HG02571 (cell line): ENCODE results near the gene ERC2.

Experiments used
- ATAC-seq: cut with Tn5 transposase; IDR thresholded peaks from one replicate; pipeline ENCODE4 v1.9.1; 2021; ENCODE audit warnings: mild to moderate bottlenecking, moderate library complexity; ENCODE audit not compliant: unreplicated experiment

The ERC2 gene

DNA sequence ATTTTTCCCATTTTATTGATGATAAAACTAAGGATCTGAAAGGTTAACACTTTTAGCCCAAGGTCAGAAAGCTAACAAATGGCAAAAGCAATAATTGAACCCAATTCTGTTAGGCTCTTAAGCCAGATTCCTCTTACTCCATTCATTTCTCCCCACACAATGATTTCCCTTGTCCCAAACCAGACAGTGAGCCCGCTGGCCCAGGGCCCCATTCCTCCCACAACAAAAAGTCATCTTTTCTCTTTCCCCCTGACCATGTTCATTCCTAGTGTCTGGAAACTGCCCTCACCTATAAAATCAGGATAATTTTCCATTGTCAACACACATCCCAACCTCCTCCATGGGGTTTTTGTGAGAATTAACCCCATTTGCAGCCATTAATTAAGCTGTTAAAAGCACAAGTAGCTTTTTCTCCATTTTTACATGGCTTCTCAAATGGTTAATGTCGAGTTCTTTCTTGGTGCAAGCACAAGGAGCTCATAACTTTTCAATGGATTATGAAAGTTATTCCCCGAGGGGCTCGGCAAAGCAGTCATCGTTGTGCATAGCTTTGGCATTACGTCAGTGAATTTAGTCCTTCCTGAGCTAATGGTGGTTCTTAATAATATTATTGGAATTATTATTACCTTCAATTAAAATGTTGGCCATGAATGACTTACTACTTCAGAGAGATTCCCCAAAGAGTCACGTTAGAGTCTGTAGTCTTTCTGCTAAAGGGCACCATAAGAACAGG is 830.2 kb downstream of the ERC2 start:
- ATAC-seq, result no peak

DNA sequence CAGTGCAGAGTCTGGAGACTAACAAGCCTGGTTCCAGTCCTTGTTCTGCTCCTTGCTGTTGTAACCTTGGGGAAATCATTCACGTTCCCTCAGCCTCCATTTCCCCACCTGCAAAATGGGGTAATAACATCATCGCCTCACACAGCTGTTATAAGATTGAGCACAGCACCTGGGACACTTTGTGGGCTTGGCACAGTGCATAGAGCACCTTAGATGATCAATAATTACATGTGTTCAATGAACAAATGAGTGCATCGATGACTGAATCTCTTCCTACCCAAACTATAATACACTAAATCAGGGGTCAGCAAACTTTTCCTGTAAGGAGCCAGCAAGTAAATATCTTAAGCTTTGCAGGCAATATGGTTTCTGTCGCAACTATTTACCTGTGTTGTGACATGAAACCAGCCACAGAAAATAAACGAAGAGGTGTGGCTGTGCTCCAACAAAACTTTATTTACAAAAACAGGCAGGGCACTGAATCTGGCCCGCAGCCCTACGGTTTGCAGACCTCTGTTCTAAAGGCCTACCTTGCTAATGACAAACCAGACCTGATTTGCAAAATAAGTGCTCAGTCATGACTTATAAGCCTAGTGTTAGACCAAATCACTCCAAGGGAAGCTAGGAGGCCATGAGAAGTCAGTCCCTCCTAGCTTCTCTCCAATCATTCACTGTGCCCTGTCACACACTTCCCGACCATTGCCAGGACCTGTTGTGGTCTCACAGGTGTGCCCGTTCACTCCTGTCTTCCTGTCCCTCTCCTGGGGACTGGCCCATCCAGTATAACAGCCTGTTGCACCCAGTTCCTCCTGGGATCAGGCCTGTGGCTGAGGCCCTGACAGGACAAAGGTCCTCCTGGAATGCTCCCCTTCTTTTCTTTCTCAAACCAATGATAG is 831.7 kb downstream of the ERC2 start:
- no peak for ATAC-seq

DNA sequence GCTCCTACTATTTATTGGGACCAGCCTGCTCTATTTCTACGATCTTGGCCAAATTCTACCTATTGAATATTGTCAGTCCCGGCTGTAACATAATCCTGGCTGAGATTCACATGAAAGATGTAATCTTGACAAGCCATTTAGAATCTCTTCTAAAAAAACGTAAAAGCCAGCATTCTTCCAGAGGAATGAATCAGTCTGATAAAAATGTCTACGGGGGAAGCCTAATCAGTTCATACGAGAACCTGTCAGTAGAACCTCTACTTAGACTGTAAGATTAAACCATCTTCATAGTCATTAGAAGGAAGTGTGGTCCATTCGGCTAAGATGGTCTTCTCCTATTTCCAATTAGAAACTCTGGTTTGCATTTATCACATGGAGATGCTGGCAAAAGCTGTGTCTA is 833.9 kb downstream of the ERC2 start:
- ATAC-seq, result no peak

DNA sequence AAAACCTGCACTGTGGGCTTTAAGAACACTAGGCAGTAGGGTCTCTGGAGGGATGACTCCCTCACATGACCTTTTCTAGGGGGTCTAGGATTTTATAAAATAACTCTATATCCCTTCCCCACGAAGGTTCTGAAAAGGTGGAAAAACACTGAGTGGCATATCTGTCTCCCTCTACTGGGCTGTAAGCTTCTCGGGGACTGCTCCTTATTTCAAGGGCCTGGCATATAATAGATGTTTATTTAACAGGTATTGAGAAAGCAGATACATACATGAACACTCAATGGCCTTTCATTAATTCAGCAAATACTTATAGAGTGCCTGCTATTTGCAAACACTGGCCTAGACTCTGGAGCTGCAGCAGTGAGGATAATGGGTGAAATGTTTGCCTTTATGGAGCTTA is 834.9 kb downstream of the ERC2 start:
- ATAC-seq, result no peak

DNA sequence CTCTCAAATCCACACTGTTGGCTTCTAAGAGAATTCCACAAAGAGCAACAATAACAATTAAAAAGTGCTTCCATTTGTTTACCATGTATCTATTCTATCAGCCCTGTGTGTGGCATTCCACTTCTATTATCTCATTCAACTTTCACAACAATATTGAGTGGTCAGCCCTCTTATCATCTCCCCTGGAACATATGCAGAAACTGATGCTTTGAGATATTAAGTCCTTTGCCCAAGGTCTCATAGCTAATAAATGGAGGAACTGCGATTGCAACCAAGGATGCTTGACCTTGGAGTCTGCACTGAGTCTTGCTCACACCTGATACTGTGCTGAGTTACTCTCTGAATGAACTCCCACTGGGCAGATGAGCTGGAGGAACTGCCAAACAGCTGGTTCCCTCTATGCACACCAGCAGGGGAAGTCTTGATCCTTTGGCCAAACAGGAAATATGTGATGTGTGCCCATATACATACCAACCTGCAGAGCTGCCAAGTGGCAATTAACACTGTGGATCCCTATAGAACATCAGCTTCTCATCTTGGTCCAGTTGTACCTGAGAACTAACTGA is 836.4 kb downstream of the ERC2 start:
- no peak for ATAC-seq

DNA sequence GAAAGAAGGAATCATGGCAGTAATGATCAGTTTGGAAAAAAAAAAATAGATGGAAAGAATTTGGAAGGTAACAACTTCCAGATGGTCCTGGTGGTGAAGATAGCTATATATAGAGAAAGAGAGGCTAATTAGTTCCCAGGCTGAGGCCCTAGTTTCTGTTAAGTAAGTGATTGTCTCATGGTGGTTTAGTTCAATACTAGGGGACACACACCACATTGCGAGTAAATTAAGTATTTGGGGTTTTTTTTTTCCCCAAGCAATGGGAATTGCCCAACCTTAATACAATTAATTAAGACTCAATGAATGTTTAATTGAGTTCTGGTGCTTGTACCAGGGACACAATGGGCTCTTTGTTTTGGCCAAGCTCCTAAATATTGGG is 837.4 kb downstream of the ERC2 start:
- ATAC-seq, result no peak

DNA sequence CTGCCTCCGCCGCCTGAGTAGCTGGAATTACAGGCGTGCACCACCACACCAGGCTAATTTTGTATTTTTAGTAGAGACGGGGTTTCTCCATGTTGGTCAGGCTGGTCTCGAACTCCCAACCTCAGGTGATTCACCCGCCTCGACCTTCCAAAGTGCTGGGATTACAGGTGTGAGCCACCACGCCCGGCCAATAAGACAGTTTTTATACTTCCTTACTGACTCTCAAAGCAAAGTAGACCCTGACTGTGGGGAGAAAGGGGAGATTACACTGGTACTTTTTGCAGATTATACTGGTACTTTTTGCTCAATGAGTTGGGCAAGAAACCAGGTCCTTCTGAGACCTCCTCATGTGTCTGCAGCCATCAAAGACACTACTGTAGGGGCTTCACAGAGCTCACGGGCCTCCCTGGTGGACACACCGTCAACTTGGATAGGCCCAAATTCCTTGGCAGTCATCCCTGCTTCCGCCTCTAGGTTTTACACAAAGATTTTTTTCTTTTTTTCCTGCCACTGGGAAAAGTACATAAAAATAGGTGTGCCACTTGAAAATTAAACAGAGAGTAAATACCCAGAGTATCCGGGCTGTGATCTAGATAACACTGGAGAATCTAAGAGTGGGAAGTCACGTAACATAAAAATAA is 837.9 kb downstream of the ERC2 start:
- ATAC-seq, result no peak

DNA sequence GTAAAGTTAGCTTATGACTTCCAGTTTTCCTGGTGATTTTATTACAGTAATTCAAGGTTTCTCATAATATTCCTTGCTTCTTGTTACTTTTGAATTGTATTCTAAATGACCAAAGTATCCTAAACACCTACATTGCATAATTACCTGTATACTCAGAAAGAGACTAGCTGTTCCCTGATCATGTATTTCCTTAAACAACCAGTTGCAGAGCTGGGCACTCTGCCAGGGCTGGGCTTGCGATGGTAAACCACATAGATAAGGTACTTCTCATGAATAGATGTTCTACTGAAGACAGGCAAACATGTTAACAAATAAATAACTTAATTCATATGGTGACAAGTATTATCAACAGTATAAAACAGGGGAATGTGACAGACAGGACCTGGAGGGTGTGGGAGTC is 838.8 kb downstream of the ERC2 start:
- no peak for ATAC-seq

DNA sequence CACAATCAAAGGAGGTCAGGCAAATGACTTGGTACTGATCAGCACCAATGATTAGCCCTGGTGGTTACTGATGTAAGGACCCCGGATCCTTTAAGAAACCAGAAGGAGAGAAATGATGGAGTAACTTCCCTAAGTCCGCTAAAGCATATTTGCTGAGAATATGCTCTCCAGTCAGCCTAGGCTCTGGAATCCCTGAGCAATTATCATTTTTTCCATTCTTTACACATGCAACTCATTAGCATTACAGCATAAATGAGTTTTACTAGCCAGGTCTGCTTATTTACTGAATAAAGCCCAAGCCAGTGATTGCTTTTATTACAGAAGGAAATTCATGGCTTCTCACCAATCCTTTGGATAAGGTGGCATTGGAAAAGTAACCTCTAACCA is 842.0 kb downstream of the ERC2 start:
- ATAC-seq, result no peak

DNA sequence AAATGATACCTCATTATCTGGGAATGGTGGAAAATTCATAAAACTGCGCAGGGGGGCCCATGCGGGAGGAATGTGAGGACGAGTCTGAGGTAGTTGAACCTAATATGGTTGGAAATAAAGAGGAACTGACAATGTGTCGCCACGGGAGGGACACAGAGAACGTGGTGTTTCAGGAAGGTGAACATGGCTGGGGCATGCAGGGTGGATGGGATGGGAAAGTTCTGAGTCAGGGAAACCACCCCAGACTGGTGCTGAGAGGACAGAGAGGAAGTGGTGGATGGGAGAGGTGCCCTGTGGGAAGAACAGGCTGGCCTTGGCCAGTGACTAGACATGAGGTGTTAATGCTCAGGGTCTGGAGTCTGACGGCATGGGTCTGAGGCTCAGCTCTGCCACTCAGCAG is 844.0 kb downstream of the ERC2 start:
- ATAC-seq, result no peak

DNA sequence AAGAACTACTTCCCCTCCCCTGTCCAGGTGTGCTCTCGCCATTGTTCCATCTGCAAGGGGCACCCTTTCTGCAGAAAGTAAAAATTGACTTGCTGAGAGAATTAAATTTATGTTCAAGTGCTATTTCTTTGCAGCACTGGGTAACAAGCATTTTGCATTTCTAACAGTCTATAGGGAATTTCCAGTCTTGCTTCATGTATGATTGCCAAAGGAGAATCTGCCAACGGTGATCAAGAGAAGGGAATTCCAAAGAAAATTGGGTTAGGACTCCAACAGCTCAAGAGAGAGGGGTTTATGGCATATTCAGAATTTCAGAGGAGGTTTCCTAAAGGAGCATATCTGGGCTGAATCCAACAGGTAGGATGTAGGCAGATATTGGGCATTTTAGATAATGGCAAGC is 844.5 kb downstream of the ERC2 start:
- ATAC-seq, result no peak

DNA sequence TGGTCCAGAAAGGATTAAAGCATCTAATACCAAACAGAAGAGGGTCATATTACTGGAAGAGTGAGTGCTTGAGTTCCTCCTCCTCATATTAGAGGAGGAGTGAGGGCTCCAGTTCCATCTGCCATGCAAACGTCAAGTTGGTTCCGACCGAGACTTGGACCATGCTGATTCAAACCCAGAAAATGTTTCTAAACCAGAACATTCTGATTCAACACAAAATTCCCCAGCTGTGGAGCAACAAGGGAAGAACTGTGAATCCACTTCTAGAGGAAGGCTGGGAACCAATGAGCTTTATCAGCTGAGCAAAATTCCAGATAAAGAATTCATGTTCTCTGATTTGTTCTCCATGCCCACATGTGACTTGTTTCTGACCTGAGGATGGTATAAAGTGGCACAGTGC is 845.5 kb downstream of the ERC2 start:
- no peak for ATAC-seq

DNA sequence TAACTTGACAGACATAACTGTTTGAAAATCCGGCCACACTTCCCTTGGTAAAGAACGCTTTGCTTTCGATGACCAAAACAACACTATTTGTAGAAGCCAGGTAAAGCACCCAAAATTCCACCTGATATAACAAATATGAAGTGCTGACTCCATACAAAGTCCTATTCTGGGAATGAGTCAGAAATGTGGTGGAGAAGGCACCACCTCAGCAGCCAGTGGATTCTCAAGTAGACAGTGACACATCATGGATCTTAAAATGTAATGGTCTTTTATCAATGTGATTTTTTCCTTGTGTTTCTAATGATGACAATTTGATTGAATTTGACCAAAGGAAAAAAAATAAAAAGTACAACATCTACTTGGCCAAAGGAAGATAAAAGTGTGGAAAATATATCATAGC is 846.2 kb downstream of the ERC2 start:
- no peak for ATAC-seq

DNA sequence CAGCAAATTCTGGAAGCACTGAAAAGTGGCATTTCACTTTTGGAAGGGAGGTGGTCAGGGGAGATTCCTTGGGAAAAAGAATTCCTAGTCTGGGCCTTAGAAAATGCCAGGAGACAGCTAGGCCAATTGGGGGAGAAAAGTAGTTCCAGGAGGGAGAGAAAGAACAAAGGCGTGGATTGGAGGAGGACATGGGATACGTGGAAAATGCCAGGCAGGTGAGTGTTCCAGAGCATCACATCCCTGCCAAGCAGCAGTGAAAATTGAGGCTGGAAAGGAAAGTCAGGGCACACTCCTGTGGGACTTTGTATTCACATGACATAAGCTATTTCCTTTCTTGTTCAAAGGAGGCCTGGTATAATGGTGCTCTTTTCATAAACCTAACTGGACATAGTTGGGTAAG is 846.6 kb downstream of the ERC2 start:
- ATAC-seq, result no peak

DNA sequence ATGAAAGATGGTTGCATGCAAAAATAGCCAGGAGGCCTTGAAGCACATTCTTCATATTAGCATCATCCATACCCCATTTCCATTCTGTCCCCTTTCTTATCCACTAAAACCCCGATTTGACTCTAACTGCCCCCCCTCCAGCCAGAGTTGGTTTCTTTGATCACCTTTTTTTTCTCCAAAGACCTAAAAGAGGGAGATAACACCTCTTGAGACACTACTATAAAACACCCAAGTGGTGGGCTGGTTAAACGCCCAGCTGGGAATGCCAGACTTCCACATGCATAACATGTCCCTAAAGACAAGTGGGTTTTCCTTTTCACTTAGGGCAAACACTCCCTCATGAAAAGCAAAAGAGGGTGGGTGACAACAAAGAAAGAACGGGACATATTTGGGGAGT is 847.2 kb downstream of the ERC2 start:
- ATAC-seq, result no peak

DNA sequence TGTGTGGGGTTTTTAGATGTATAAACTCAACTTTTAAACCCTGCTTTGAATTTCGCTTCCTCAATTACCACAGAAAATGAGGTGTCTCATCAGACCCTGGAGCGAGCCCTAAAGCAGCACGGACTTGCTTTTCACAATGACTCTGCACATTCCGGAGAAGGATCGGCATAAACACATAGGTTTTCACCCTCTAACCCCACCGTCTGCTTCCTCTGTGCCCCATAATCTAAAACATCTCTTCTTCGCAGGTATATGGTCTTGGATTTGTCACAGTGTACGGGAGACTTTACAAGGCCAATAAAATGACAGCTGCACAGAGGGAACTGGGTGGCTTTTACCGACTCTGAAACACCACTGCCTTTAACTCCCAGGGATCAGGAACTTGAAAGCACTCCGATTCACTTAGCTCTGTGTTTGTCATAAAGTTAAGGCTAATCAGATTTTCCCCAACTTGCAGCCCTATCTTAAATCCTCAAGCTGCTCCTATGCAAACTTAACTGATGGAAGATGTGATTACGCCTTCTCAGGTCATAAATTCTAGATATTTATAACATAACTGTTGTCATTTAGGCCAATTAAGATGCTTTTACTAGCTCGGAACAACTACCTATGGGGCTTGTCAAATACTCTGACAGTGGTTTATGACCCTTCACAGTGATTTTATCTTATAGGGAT is 847.8 kb downstream of the ERC2 start:
- ATAC-seq, result no peak

DNA sequence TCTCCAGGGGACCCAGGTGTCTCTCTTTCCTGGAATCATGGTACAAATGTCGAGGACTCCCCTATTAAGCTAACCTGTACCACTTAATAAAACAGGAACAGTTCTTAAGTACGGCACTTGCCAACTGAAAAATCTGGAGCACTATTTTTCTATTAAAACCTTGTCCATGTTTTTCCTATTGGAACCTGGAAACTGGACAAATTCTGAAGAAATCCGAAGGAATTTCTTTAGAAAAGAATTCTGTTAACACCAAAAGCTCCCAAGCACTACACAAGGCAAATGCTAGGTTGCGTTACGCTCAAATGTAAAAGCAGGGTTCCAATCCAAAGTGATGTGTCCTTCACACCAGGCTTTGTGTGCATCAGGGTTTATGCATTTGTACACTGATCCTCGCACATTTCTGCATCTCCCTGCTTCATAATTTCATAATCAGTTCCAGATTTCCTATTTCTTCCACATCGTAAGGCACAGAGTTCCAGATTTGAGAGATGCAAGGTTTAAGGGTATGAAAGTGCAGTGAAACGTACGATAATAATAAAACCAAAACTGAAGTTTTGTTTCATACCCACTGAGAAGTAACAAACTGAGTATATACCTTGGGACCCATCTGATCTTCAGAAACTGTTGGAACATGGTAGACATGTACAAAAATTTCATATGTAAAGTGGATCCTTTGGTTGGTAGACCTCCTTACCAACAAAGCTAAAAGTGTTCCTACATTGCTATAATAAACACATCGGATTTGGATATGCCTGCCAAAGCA is 849.0 kb downstream of the ERC2 start:
- ATAC-seq, result no peak

DNA sequence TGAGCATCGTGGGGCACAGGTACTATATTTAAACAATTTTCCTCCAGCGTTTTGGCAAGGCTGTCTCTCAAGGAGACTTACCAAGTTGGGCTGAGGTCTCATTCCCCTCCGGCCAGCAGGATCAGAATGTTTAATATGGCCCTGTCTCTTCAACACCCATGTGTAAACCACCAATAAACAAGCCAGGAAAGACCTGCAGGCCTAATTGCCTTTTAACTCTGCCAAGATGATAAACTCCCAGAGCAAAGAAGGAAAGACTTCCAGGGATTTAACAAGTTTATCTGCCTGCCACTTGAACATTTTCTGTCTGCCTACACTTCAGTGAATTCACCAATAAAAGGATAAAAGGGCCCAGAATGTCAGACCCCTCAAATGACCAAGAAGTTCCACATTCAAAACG is 850.9 kb downstream of the ERC2 start:
- no peak for ATAC-seq

DNA sequence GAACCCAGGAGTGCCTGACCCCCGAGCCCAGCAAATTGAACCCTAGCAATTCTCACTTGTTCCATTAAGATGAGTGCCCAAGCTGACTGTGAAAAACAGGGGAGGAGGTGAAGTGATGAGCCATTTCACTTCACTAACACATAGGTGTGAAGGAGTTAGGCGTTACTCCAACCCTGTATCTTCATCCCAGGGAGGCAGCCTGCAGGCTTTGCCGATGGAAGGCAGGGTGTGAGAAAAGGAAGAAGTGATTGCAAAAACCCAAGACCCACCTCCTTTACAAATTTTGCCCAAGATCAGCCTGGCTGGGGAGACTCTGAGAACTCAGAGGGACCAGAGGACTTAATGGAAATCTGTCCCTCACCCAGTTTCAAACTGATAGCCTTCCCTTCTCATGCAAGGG is 851.5 kb downstream of the ERC2 start:
- ATAC-seq, result no peak

DNA sequence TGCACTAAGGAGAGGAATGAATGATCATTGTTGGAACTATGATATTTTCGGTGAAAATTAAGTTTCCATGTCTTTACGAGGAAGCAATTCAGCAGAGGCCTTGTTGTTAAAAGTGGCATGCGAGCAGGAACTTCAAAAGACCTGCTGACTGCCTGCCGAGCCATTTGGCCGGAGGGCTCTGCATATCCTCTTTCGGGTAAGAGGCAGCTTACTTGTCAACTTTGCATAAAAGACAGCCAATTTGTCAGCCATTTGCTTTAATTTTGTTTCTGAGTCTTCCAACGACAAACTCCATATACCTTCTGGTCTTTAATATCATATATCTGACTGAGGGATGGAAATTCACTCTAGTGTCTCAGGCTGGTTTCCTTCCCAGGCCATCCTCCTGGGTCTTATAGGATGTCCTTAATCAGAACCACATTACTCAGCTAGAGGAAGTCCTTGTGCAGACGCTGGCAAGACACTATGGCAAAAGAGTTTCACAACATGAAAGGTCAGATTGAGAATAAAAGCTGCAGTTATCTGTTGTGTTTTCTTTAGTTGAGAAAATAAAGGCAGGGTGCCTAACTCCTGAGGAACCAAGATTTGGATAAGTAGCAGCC is 852.5 kb downstream of the ERC2 start:
- no peak for ATAC-seq
